PFSK-1 (cell line): ENCODE data around the gene EEFSEC.

Experiments
- POLR2AphosphoS5 ChIP-seq: IDR thresholded peaks from 2 replicates; pipeline ENCODE4 v1.6.1; 2012; ENCODE audit warnings: low read depth, mild to moderate bottlenecking, control low read depth, low read length, moderate library complexity
- TAF1 ChIP-seq: IDR thresholded peaks from 2 replicates; pipeline ENCODE4 v1.6.1; 2012; ENCODE audit warnings: low read length, control low read depth, borderline replicate concordance; ENCODE audit not compliant: insufficient read depth

- TF ChIP-seq POLR2AphosphoS5 (no peak), TAF1 (no peak)
Measured at GRCh38 chr3:128242818-128243601, 89.7 kb downstream of the EEFSEC start.
